ENCODE measurements around the gene PRR14.

GRCh38 chr16:30609002-30609925 lies 41.5 kb upstream of the PRR14 start:
- TF ChIP-seq POLR2A (IDR thresholded peaks at IDR 0.05): no peak
- TF ChIP-seq CTCF (IDR thresholded peaks at IDR 0.05): no peak

Measured in Peyer's patch (tissue), 4 donors.